NCI-H128 (cell line): ENCODE measurements around the gene GABRG3.

Source experiments
- DNase-seq: peaks from one replicate; lab custom pipeline; 2025; ENCODE audit not compliant: unreplicated experiment; lab: John Stamatoyannopoulos, UW

GABRG3 gene

DNA sequence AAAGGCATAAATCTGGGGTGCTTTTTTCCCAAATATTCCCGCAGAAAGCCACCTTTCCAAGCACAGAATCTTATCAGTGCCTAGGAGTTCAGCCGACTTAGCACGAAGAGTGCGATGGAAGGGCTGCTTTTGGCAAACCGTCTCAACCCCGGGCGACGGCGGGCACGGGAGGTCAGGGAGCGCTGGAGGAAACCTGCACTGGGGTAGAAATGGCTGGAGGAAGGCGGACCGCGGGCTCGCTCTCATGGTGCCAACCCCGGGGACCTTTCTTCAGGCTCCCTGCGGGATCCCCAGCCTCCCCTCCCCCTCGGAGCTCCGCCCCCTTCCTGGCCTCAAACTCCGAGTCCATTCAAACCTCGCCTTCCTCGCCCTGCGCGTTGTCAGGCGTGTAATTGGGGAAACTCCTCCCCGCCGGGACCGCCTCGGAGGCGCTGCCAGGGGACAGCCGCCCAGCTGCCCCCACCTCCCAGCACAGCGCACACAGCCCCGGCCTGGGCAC, at the start of gene GABRG3:
Gene GABRG3, plus strand, starts transcription at position 470 of the 499 bp plus-strand sequence.
- no peak for DNase-seq

DNA sequence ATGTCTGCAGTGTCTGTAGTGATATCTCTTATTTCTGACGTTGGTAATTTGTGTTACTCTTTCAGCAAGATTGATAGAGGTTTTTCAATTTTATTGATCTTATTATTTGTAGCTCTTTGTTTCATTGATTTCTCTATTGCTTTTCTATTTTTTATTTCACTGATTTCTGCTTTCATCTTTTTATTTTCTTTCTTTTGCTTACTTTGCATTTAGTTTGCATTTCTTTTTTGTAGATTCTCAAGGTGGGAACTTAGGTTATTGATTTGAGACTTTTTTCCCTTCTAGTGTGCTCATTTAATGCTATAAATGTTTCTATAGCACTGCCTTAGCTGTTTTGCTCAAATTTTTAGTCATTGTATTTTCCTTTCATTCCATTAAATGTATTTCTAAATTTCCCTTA, 49.5 kb upstream of the GABRG3 start:
- DNase-seq, result no peak

DNA sequence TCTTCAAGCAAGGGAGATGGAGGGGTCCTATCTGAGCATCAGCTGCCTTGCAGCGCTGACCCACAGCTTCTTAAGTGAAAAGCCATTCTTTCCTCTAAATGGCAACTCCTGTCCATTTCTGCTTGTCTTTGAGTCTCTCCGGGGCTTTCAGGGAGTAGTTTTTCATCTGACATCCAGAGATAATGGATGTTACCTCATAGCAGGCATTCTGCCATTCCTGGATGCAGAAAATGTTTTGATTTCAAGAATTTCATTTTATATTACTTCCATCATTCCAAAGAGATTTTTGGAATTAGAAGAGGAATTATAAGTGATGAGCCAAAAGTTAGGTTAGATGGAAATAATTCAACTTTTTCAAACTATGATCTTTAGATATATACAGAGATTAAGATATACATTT, 44.9 kb upstream of the GABRG3 start:
- no peak for DNase-seq

DNA sequence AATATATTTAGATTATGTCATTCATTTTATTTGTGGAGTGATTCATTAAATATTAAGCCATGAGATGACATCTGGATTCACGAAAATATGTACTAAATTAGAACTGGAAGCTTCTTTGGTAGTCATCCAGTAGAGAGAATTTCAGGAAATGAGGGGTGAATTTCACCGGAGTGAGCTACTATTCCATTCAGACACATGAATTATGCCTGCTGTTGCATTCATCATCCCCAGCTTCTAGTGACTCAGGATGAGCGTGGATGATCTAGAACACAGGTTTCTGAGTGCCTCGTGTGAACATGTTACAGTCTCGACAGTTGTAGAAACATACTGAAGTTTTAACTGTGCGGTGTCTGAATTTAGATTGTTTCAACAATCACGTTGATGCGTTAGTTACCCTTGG, 42.9 kb upstream of the GABRG3 start:
- no peak for DNase-seq

DNA sequence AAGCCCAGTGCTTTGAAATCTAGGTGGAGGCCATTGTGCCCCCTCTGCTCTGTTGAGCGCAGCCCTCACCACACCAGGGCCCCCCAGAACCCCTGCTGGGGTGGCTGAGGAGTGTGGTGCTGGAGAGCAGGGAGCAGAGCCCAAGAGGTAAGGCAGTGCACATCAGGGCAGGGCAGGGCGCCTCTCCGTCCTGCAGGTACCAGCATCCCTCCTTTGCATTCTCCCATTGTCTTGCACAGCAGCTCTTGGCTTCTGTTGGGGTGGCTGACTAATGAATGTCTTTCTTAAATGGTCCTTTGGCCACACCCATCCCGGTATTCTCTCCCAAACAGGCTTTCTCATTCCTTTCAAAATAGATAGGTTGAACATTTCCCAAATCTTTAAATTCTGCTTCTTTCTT, 41.4 kb upstream of the GABRG3 start:
- DNase-seq, result no peak

DNA sequence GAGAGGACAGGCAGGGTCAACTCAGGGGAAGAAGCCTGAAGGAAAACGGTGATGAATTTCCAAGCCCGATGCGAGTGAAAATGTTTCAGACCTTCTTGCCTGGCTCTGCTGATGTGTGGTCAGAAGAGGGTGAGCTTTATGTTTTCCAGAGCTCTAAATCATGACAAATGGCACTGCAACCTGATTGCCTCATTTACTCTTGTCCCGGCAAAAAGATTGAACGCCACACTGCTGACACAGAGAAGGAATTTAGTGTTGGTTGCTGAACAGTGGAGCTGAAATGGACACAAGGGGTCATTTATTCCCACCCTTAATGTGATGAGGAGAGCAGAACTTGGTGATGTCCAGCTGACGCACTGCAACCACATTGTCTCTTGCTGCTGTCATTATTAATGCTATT, 36.1 kb upstream of the GABRG3 start:
- DNase-seq, result no peak

DNA sequence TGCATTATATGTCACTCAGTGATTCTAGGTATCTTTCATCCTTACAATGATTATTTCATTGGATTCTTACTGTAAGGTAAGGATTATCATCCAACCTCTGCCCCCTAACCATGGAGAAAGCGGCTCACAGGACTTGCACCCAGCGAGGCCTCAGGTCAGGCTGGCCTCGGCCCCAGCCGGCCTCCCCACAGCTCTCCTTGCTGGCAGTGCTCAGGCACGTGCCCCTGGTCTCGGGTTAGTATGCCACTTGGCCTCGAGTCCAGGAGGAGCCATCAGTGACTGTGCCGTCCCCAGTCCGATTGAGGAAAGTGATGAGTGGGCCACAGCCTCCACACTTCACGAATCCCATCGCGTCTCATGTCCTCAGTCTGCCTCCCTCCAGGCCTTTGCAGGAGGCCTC, 35.7 kb upstream of the GABRG3 start:
- DNase-seq, result no peak

DNA sequence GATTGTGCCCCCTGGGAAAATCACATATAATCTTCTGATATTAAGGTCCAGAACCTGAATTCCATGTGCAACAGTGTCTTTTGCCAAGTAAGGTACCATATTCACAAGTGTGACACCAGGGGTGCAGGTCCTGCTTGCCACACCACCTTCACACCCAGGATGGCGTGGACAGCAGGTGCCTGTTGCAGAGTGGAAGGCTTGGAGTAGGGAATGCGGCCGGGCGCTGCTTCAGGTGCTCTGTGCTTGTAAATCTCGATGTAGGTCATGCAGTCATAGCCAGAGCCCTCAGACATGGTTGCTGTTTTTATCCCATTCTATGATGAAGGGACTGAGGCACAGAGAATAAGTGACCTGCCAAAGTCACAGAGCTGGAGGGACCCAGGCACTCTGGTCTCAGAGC, 34.5 kb upstream of the GABRG3 start:
- no peak for DNase-seq

DNA sequence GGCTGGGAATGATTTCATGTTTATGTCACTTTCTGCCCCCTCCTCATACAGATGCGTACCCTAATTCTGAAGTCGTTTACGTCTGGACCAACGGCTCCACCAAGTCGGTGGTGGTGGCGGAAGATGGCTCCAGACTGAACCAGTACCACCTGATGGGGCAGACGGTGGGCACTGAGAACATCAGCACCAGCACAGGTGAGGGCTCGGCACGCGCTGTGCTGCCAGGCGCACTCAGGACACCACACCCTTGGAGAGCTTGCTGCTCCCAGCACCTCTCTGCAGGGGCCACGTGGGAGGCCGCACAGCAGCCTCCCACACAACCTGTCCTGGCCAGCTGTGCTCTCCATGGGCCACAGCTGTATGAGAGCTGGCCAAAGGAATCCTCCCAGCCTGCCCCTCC, 33.8 kb upstream of the GABRG3 start:
- no peak for DNase-seq

DNA sequence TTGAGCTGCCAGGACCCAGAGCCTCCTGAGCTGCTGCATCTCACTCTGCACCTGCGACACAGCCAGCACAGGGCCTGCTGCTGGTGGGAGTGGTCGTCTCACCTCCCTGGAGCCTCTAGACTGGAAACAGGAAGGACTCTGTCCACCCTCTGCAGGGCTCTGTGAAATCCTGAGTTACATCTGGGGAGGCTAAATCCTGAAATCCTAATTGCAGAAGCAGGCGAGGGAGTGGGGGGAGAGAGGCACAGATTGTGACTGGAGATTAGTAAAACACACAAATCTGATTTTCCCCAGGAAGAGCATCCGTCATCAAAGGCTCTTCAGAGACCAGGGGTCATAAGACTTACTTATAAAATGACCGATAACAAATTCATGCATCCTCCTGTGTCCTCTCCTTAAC, 31.6 kb upstream of the GABRG3 start:
- DNase-seq, result no peak

DNA sequence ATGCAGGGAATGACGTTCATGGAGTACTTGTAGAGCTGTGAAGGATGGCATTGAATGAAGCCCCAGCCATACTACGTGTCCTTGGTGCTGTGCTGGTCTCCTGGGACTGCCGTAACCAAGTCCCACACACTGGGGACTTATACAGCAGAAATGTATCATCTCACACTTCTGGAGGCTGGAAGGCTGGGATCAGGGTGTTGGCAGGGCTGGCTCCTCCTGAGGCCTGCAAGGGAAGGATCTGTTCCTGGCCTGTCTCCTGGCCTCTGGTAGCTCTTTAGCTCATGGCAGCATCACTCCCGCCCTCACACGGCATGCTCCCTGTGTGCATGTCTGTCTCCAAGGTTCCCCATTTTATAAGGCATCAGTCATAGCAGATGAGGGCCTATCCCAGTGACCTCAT, 29.5 kb upstream of the GABRG3 start:
- DNase-seq, result no peak

DNA sequence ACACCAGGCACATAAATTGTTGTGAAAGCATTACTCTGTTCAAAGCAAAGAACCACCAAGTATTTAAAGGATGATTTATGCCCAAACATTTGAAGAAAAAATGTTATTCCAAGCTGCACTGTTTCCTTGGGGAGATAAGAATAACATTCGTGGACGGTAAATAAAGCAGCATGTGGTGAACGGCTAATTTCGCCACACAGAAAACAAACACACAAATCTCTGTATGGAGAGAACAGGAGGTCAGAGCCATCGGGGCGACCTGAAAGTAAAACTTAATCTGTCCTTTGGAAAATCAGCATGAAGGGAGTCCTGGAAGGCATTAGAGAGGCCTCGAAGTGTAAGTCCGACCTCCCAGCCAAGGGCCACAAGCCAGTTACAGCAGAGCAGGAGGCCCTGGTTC, 27.1 kb upstream of the GABRG3 start:
- DNase-seq, result no peak

DNA sequence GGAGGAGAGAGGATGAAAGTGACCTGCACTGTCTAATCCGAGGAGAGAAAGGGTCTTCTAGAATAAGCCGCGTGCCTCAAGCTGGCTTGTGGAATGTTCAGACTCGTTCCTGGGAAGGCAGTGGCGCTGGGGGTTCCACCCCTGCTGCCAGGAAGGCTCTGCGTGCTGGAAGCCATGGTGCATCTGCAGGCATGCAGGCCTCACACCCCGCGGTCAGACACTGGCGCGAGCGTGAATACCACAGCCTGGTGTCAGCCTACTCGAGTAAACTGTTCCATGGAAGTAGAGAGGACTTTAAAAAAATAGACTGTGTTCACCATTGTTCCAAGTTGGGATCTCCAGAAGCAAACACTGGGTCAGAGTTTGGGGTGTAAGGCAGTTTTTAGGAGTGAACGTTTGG, 25.9 kb upstream of the GABRG3 start:
- no peak for DNase-seq

DNA sequence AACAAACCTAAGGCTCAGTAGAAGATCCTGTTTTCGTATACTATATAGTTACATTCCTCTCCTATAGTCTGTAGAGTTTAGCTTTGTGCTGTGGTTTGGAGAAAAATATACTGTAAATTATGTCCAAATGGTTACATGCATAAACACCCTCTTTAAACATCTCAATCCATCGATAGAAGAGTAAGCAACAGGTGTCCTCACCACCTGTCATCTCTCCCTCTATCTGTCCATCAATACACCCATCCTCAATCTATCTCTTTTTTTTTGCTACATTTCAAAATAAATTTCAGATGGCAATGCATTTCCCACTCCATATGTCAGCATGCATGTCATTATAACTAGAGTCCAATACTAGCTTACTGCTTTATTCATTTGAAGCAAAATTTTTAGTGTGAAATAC, 21.0 kb upstream of the GABRG3 start:
- DNase-seq, result no peak

DNA sequence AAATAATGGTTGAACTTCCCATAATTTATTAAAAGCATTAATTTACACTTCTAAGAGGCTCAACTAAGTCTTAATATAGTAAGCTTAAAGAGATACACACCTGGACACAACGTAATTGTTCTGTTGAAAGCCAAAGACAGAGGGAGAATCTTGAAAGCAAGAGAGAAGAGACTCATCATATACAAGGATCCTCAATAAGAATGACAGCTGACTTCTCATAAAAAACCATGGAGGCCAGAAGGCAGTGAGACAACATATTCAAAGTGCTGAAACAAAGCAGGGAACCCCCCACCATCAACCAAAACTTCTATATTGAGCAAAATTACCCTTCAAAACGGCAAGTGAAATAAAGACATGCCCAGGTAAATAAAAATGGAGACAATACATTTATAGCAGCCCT, 16.6 kb upstream of the GABRG3 start:
- DNase-seq, result no peak

DNA sequence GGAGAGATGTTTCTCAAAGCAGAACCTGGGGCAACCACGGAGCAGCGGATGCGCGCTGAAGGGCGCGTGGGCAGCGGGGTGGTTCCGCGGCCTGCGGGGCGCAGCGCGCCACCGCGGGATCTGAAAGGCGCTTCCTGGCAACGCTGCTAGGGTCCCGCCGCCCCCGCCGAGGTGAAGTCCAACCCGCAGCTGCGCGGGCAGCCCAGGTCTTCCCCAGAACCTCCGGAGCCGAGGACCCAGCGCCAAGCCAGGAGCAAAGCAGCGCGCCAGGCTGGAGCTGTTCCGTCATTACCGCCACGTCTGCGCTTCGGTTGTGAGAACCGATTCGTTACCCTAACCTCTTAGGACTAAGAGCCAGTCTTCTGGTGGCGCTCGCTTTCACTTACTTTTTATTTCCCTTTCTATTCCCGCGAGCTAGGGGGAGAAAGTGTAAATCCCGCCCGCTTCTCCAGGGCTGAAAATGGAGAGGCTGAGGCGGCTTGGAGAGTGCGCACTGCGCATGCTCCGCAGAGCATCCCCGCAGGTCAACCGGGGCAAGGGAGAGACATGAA, 3.2 kb upstream of the GABRG3 start:
- no peak for DNase-seq

DNA sequence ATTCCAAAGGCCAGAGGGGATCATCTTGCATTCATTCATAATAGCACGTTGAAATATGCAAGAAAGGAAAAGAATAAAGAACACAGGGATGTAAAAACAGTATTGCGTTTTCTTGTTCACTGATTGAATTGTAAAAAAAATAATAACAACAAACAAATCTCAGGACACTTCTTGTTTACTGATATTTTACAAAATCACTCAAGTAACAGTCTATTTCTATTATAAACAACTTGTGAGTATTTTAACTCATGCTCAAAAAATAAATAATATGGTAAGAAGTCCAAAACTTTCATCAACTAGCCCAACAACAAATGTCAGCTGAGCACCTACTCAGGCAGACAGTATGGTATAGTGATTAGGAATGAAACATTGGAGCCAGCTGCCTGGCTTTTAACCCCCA, 2.2 kb upstream of the GABRG3 start:
- DNase-seq, result no peak

DNA sequence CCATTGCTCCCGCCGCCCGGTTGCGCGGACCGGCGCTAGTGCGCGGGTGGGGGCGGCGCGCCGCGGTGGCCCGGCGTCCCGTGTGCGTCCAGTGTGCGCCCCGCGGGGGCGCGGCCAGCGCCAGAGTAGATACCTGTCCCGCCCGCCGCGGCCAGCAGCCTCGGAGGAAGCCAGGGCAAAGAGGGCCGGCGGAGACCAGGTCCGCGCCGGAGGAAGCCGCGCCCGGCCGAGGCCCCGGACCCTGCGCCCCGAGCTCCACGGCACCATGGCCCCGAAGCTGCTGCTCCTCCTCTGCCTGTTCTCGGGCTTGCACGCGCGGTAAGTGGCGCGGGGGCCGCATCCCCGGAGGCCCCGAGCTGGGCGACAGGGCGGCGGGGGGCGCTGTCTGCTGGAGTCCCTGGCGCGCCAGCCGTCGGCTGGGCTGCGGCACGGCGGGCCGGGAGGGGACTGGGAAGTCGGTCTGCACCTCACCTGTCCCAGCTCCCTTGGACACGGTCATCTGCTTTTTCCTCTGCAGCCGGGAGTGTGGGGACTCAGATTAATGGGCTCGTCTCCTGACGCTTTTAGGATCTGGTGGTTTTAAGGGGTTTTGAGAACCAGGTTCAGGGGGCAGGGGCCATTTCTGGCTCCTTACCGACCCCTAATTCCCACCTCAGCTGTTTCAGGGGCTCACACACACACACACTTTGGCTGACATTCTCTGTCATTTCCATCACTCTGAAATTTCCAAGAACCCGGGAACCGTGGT, 464 bp downstream of the GABRG3 start:
- DNase-seq, result no peak

DNA sequence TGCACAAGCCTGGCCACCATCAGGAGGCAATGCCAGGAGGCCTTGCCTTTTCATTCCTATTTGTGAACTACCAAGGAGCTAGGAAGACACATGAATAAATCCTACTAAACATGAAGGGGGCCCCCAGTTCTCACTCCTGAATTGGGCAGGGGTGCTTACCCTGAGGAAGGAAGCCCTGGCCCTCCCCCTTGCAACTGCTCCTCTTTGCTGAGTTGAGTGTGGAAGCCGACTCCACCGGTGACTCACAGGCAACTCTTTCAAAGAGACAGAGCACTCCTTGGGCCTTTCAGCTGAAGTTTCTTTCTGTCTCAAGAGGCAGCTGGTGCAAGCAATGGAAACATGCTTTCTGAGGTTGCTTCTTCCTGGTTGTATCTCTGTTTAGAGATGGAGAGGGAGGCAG, 1.7 kb downstream of the GABRG3 start:
- DNase-seq, result no peak

DNA sequence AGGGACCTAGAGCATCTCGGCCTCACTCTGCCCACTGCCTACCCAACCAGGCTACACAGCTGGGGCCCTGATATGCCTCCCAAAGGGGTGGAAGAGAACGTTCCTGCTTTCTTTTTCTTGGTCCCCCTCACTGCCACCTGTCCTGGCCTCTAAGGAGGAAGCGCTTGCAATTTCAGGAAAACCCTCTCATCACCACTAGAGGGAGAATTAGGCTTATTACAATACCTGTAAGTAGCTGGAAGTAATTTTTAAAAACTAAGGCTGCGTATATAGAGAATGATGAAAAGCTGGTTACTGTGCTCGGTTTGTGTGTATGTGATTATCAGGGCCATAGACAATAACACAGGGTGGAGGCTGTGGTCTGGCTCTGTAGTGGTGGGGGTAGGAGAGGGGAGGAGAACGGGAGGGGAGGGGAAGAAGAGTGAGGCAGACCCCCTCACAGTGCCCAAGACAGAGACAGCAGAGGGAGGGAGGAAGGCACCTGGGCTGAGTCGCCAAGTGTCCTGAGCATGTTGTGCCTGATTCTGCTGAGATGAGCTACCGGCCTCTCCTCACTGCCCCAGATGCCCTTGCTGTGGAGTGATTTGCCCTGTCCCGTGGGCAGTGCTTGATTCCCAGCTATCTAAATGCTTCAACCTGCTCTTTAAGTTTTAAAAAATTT, 3.3 kb downstream of the GABRG3 start:
- no peak for DNase-seq

DNA sequence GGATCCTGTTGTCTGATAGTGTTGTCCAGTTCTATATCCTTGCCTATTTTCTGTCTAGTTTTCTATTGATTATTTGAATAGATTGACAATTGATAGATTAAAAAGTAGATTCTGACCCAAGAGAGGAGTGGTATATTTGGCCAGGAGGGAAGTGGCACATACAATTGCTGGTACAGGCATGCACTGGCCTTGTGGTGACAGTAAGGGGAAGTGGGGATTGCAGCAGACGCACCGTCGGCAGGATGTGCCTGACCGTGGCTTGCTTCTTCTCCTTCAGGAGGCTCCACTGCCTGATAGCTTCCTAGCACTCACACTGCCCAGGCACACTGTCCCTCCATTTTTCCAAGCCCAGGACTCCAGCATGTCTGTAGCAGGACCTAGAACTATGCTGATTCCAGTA, 10.5 kb downstream of the GABRG3 start:
- DNase-seq, result no peak

DNA sequence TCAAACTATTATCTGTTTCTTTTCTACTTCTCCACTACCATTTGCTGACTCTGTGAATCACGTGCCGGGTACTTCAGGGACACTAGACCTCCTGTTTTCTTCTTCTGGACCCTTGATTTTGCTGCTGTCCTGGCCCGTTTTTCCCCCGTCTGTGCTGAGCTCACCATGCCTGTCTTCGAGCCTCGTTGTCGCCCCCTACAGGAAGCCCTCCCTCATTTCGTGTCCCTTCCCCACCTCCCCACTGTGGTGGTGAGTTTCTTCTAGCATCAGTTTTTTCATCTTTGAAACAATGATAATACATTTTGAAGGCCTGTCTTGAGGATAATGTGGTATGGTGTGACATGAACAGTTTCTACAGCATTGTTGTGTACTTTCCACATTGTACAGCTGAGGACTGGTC, 12.8 kb downstream of the GABRG3 start:
- no peak for DNase-seq

DNA sequence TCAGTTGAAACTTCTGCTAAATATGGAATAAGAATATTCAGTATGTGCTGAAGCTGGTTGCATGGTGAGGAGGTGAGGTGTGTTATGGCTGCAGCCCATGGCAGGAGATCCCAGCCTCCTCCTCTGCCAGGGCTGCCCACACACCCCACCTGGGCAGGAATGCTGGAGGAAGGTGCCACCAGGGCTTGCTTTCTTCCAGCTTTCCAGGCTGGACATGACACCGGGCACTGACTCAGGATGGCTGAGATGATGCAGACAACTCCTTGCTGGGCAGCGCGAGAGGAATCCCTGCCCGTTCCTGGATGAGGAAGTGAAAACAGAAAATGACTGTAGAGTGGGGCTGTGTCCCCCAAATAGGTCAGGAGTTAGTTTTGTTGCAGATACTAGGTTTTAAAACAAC, 14.1 kb downstream of the GABRG3 start:
- no peak for DNase-seq
